GM19324 (cell line): Measurements from ENCODE around the gene FAM161A.
"Not testable (repeated sequence)": the region's sequence is repeated elsewhere in the genome, so short reads cannot be mapped to it uniquely, and the experiment has no call there.

Experiments used
- ATAC-seq: cut with Tn5 transposase; IDR thresholded peaks from one replicate; pipeline ENCODE4 v1.9.1; 2021; ENCODE audit warnings: mild to moderate bottlenecking, moderate library complexity; ENCODE audit not compliant: unreplicated experiment, low FRiP score

Gene FAM161A

GRCh38 chr2:61851270-61851669 lies 2.6 kb downstream of the FAM161A start:
- ATAC-seq: not testable (repeated sequence)

DNA sequence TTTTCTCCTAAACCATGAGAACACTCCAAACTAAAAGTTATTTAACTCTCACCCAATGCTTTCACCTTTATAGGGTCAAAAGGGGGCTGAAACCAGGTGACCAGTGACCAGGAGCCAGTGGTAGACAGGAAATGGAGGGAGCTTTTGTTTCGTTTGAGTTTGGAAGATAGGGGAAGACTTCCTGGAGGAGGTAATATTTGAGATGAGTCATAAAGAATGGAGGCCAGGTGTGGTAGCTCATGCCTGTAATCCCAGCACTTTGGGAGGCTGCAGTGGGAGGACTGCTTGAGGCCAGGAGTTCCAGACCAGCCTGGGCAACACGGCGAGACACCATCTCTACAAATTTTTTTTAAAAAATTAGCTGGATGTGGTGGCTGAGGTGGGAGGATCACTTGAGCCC lies 8.5 kb downstream of the FAM161A start:
- ATAC-seq: no peak

DNA sequence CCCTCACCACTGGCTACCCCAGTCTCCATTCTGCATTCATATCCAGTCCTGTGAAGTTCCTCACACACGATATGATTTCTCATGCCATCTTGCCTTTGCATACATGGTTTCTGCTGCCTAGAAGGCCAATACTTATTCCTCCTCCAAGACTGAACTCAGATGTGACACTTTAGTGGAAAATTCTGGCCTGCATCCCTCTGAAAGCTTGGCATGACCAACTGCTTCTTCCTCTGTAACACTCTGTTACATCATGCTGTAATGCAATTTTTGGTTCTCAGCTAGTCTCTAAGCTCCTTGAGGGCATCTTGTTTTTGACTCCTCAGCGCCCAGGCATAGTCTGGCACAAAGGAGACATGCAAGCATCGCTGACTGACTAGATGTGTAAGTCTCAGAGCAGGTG lies 12.6 kb downstream of the FAM161A start:
- no peak for ATAC-seq

DNA sequence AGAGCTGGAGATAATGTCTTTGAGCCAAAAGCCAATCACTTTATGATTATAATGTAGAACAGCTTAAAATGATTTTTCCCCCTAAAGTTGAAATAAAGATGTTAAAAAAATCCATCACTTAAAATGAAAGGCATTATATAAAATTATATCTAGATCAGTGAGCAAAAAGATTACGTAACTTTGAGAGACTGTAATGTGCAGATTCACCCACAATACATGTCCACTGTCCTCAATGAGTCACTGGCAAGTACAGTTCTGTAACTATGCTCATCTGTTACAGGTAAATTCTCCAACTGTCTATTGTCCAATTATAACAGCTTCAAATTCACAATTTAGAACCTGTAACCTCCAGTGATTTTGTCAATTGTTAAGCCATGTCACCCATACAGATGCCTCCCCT lies 19.0 kb downstream of the FAM161A start:
- no peak for ATAC-seq

- no peak for ATAC-seq
These were observed 19.9 kb downstream of the FAM161A start for GRCh38 chr2:61833971-61834370.

GRCh38 chr2:61832183-61832841 lies 21.5 kb downstream of the FAM161A start:
- ATAC-seq: no peak

GRCh38 chr2:61822255-61822654 lies 31.6 kb downstream of the FAM161A start:
- ATAC-seq: no peak

GRCh38 chr2:61816480-61817355 lies 37.1 kb downstream of the FAM161A start:
- ATAC-seq: no peak

DNA sequence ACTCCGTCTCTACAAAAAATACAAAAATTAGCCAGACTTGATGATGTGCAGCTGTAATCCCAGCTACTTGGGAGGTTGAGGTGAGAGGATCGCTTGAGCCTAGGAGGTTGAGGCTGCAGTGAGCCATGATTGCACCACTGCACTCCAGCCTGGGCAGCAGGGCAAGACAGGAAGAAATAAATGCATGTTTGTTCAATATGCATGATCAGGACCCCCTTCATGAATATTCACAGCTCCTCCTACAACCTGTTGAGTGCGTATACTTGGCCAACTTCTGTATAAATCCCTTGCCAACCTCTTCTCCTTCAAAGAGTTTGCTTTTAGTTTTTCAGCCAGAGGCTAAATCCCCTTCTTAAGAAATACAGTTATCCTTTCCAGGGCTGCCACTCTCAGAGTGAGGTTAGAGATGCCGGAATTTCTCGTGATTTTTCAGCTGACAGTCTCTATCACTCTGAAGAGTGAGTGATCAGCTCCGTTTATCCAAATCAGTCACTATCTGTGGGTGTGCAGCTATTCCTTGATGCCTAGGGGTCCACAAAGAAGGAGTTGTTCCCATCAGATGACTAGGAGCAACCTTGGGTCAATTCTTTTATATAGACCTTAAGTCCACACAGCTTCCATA lies 39.2 kb downstream of the FAM161A start:
- no peak for ATAC-seq

- ATAC-seq: not testable (repeated sequence)
These were observed 40.5 kb downstream of the FAM161A start for GRCh38 chr2:61813314-61813713.

DNA sequence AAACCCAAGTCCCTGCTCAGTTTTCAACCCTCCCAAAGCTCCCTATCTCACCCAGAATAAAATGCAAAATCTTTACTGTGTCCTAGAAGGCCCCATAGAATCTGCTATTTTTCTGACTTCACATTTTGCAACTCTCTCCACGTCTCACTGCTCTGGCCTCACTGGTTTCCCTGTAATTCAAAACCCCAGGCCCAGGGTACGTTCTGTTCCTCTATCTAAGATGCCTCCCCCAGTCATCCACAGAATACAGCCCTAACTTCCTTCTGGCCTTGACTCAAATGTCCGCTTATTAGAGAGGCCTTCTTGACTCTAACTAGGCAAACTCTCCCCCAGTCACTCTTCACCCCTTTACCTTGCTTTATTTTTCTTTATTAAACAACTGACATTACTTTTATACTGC lies 42.0 kb downstream of the FAM161A start:
- ATAC-seq: no peak

DNA sequence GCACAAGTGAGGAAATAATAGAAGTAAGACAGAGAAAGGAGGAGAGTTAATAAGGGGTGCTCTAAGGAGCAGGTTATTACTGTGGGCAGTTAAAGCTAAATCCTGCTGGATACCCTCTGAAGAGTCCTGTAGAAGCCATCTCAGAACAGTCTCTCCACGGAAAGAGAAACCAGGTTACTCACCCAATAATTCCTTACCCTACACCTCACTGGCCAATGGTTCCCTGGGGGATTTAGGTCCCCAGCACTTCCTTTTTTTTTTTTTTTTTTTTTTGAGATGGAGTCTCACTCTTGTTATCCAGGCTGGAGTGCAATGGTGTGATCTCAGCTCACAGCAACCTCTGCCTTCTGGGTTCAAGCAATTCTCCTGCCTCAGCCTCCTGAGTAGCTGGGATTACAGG lies 43.7 kb downstream of the FAM161A start:
- ATAC-seq: not testable (repeated sequence)

- ATAC-seq: not testable (repeated sequence)
These were observed 45.2 kb downstream of the FAM161A start for GRCh38 chr2:61808693-61809092.

- ATAC-seq: no peak
These were observed 46.7 kb downstream of the FAM161A start for GRCh38 chr2:61807036-61807757.

GRCh38 chr2:61802548-61802947 lies 51.3 kb downstream of the FAM161A start:
- no peak for ATAC-seq

GRCh38 chr2:61799099-61799498 lies 54.8 kb downstream of the FAM161A start:
- ATAC-seq: no peak

- ATAC-seq: not testable (repeated sequence)
These were observed 56.4 kb downstream of the FAM161A start for GRCh38 chr2:61797446-61797845.

DNA sequence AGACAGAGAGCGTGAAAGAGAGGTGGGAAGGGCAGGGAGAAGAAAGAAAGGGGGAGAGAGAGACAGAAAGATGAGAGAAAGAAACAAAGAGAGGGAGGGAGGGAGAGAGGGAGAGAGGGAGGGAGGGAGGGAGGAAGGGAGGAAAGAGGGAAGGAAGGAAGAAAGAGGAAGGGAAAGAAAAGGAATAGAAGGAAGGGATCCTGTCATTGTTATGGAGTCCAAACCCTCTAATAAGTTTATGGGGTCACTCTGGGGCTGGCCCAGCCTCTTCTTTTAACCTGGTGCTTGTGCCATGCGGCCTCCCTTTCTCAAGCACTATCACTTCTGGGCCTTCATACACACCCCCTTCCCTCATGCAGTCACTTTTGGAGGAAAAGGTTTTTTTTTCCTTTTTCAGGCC lies 58.5 kb downstream of the FAM161A start:
- no peak for ATAC-seq

DNA sequence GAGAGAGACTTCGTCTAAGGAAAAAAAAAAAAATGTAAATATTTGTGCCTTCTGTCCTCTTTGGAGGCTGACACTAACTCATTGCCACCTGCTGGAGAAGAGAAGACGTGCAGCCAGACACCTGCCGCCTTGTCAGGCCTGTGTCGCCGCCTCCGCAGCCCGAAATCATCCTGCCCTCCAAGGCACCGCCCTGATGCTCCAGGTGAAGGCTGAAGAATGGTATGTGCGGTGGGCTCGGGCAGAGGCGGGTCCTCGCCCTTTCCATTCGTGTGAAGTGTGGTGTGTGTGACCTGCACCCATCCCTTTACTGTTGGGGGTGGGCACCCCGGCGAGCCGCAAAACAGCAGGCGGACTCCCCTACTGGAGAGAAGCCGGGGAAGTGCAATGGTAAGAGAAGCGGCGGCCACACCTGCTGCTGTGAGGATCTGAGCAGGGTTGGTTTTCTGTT lies 60.4 kb downstream of the FAM161A start:
- no peak for ATAC-seq

- ATAC-seq: no peak
These were observed 61.4 kb downstream of the FAM161A start for GRCh38 chr2:61792355-61792890.
